HG02938 (cell line): ENCODE data around the gene ZNRF2.

Experiments used
- ATAC-seq: cut with Tn5 transposase; IDR thresholded peaks from one replicate; pipeline ENCODE4 v1.9.1; 2021; ENCODE audit warnings: mild to moderate bottlenecking, moderate library complexity; ENCODE audit not compliant: unreplicated experiment

The ZNRF2 gene

GRCh38 chr7:30284298-30285066 is at the start of gene ZNRF2:
ZNRF2 (plus strand) TSS chr7:30284597; CDS start chr7:30285358, 761 bp downstream.
- peak; percentile 82 for ATAC-seq

DNA sequence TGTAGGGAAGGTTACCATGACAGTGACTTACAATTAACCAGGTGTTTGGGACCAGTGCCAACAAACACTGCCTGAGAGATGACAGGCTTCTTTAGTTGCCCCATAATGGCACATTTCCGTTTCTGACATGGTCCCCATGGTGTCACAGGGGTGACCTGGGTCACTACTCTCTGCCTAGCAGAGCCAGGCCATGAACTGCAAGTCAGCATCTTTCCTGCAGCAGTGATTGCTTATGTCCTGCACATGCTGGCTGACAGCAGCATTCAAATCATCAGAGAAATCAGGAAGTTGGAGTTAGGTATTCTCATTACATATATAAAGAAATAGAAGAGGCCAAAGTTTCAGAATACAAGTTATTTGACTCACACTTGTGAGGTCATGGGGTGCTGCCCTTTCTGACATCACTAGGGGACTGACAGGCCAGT is 47.1 kb upstream of the ZNRF2 start:
- ATAC-seq = no peak

DNA sequence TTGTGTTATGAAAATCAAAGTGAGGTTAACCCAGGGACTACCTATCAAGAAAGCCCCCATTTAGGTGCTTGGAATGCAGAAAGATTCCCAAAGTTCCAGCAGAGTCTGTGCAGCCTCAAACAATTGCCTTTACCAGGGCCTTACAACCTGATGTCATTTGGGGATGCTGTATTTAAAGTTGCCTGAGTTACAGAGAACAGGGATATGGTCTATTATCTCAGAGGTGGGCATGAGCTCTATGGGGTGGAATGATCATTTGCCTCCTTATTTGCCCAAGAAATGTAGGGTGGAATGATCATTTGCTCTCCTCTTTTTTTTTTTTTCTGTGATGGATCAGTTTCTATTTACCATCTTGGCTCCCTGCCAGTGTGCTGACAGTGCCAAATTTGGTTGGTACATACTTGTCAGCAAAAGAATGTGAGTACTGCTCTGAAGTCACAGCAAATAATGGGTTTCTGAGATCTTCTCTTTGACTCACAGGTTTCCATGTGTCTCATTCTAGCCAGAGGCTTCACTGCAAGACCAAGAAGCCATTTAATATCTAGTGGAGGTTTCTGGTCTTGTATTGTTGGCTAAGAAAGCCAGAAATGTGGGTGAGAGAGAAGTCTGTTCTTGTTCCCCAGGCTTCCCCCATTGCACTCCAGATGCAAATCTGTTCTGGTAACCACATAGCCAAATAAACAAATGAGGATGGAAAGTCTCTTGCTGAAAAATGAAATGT is 45.5 kb upstream of the ZNRF2 start:
- ATAC-seq = peak; percentile 67

DNA sequence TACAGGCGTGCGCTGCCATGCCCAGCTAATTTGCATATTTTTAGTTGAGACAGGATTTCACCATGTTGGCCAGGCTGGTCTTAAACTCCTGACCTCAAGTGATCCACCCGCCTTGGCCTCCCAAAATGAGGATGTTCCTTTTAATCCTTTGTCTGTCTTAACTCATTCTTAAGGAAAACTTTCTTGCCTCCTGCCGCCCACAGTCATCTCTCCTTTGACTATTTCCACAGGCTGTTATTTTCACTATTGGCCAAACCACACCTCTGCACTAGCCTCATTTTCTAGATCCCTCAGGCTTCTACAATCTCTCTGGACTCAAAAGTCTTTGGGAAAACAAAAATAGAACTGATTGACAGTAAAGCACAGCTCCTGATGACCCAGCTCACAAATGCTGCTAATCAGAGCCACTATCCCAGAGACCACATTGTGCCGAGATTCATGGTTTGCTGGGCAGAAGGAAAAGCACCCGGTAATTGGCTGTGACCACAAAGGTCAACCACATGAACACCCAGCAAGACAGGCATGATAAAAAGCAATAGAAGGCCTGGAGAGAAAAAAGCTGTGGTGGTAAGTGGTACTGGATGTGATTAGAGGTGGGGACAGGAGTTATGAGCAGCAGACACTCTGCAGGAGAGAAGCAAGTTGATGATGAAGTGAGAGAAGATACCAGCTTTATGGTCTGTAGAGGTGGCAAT is 44.1 kb upstream of the ZNRF2 start:
- ATAC-seq = no peak

DNA sequence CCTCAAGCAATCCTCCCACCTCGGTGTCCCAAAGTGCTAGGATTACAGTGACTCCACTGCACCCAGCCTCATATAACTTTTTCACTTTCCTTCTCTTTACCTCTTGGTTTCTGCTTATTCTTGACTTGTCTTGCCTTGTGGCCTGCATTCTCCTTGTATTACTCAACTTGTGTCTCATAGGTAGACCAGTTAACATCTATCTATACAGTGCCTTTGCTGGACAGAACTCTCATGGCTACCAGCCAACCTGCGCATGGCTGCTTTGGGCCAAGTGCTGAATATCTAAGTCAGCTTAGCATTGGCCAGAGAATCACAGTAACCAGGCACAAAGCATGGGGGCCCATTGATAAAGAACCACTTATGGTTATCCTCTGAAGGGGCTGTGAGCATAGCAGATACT is 42.6 kb upstream of the ZNRF2 start:
- ATAC-seq = peak; percentile 45

DNA sequence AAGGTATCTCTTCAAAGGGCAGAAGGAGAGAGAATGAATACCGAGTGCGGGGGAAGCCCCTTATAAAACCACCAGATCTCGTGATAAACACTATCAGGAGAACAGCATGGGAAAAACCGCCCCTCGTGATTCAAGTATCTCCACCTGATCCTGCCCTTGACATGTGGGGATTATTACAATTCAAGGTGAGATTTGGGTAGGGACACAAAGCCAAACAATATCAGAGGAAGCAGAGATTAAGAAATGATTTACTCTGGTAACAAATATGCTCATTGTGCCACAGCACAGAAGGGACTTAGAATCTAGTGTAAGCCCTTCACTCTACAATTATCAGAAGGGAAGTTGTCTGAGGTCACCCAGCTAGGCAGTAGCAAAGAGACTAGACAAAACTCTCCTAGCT is 40.1 kb upstream of the ZNRF2 start:
- ATAC-seq = no peak

- ATAC-seq = no peak
Measured at GRCh38 chr7:30245913-30246312, 38.5 kb upstream of the ZNRF2 start.

DNA sequence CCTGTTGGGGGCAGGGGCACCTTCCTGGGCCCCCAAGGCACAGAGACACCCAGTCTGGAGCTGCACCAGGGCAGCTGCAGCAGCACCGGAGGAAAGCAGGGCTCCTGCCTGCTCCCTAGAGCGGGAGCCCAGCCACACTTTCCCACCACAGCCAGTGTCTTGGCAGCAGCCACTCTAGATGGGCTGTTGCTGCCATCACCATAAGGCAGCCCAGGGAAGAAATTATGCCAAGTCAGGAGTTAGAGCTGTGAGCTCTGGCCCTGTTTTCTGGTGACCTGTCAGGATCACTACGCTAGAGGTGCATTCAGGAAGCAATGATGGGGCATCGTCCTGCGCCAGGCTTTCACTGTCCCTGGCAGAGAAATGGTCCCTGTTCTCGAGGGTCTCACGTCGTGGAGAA is 38.0 kb upstream of the ZNRF2 start:
- ATAC-seq = no peak

- no peak for ATAC-seq
Measured at GRCh38 chr7:30247541-30248401, 36.6 kb upstream of the ZNRF2 start.

GRCh38 chr7:30249316-30249715 is 35.1 kb upstream of the ZNRF2 start:
- no peak for ATAC-seq

GRCh38 chr7:30249986-30250774 is 34.2 kb upstream of the ZNRF2 start:
- ATAC-seq = no peak

DNA sequence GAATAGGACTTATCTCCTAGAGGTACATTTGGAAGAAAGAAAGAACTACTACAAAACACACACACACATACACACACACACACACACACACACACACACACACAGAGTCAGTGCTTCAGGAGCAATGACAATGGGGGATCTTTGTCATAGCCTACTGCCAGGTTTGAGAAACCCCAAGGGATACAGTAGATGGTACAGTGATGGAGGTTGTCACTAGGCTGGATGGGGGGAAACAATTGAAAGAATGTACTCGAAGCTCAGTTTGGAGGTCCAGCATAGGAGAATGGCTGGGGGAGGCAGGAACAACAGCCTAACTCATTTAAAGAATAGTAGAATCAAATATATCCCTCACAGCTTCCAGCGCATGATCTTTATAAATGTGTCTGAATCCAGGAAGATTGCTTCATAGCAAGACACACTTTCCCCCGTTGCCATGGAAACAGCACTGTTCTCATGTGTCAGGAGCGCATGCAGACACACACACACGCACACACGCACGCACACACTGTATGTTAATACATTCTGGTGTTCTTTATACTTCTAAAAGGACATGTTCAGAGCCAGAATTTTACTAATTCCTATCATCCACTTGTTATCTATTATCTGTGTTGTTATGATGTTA is 32.6 kb upstream of the ZNRF2 start:
- ATAC-seq = no peak

GRCh38 chr7:30252885-30253795 is 31.3 kb upstream of the ZNRF2 start:
- no peak for ATAC-seq

DNA sequence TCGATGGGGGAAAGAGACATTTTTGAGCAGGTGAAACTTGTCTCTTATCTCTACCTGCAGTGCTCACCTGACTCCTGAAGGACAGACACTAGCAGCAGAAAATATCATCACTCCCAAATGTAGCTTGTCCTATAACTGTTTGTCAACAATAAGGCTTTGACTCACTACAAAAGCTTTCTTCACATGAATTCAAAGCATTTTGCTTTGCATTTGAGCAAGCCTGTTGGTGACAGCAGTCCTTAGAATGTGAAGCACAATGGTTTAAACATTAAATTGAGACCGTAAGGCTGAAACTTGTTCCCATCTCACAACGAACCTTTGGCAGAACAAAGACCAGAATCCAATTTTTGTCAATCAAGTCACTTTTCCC is 30.6 kb upstream of the ZNRF2 start:
- no peak for ATAC-seq

DNA sequence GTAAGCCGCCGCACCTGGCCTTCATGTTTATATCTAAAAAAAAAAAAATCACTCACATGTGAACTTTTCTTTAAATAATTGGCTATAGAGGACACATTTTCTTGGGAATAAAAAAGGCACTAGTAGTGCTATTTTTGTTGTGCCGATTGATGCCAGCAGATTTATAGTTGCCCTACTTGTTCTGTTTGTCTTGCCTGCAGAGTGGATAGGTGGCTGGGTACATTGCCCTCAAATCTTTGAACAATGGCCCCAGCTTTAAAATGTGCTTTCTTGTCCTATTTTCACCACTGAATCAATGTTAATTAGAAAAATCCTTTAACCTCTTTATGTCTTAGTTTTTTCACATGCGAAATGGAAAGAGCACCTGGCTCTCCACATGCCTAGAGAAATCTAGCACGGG is 30.1 kb upstream of the ZNRF2 start:
- ATAC-seq = no peak

DNA sequence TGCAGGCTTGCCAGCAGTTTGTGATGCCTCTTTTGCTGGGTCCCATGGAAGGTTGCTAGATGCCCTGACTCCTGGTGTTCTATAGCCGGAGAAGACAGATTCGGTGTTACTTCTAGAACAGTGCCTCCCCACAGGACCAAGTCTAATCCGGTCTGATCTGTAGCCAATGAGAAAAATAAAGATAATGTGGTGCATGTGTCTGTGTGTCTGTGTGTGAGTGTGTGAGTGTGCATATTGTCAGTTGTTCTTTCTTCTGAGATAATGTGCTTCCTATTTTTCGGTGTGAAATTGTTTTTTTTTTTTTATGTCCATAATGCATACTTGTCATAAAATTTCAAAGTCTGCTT is 29.7 kb upstream of the ZNRF2 start:
- ATAC-seq = no peak

- ATAC-seq = no peak
Measured at GRCh38 chr7:30255064-30255769, 29.2 kb upstream of the ZNRF2 start.

- ATAC-seq = no peak
Measured at GRCh38 chr7:30256349-30256858, 28.0 kb upstream of the ZNRF2 start.
